Endothelial cell of umbilical vein (primary cell): ENCODE results near the gene ATP8B3.
A peak's percentile ranks its signal among the peaks of the same experiment; 100 is the strongest.

ENCODE experiments used
- EZH2 ChIP-seq: IDR thresholded peaks from 2 replicates; pipeline ENCODE4 v1.6.1; 2012; ENCODE audit warnings: borderline replicate concordance, low read depth, mild to moderate bottlenecking, moderate library complexity, low read length, inconsistent platforms; ENCODE audit not compliant: severe bottlenecking
- GATA2 ChIP-seq: IDR thresholded peaks from 2 replicates; pipeline ENCODE4 v1.7.0; 2011; ENCODE audit warnings: low read depth, mild to moderate bottlenecking, moderate library complexity, mixed read lengths, low read length; ENCODE audit not compliant: insufficient read length, insufficient read depth
- POLR2A ChIP-seq: IDR thresholded peaks from 2 replicates; pipeline ENCODE4 v1.6.1; 2012; ENCODE audit warnings: low read depth, mild to moderate bottlenecking, control low read depth, low read length
- TF ChIP-seq, protein P1 (sequence below): IDR thresholded peaks from 2 replicates; pipeline ENCODE4 v1.6.1; 2011; ENCODE audit not compliant: insufficient read depth, insufficient read length
- TF ChIP-seq, protein P2 (sequence below), 2 donors: IDR thresholded peaks; 1 replicate in 1 of 2; 2 replicates in 1 of 2; pipeline ENCODE4 v1.5.1; 2011; ENCODE audit warnings: low read length in 2 of 2, mild to moderate bottlenecking in 2 of 2, moderate library complexity in 2 of 2, control low read depth in 1 of 2, inconsistent platforms in 1 of 2, low read depth in 1 of 2; ENCODE audit not compliant: insufficient read depth in 1 of 2; ENCODE audit errors: extremely low read depth in 1 of 2

DNA sequence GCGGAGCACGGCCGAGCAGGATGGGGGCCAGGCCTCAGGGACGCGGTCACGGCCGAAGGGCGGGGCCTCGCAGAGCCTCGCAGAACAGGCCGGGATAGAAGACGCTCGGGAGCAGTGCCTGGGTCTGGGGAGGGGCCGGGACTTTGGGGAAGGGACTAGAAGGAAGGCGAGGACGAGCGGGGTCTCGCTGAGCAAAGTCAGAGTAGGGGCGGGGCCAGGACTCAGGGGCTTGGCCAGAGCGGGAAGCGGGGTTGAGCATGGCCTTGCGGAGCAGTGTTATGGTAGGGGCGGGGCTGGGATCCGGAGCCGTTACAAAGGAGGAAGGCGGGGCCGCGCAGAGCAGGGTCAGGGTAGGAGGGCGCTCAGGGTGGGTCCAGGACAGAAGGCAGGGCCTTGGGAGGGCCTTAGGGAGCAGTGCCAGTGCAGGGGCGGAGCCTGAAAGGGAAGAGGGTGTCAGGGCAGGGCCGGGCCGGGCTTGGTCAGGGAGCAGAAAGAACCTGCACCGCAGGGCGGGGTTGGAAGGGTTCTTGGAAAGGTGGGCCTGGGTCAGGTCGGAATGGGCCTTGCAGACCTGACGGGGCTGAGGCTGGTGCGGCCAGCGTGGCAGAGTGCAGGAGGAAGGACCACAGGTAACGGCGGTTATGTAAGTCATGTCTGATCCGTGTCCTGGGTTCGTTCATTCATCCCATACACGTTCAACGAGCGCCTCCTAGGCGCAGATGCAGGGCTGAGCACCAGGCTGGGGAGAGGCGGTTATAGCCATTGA is 533 bp upstream of the ATP8B3 start:
- TF ChIP-seq EZH2, result no peak
- TF ChIP-seq, protein P1, sequence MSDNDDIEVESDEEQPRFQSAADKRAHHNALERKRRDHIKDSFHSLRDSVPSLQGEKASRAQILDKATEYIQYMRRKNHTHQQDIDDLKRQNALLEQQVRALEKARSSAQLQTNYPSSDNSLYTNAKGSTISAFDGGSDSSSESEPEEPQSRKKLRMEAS, result no peak
- TF ChIP-seq, protein P2, sequence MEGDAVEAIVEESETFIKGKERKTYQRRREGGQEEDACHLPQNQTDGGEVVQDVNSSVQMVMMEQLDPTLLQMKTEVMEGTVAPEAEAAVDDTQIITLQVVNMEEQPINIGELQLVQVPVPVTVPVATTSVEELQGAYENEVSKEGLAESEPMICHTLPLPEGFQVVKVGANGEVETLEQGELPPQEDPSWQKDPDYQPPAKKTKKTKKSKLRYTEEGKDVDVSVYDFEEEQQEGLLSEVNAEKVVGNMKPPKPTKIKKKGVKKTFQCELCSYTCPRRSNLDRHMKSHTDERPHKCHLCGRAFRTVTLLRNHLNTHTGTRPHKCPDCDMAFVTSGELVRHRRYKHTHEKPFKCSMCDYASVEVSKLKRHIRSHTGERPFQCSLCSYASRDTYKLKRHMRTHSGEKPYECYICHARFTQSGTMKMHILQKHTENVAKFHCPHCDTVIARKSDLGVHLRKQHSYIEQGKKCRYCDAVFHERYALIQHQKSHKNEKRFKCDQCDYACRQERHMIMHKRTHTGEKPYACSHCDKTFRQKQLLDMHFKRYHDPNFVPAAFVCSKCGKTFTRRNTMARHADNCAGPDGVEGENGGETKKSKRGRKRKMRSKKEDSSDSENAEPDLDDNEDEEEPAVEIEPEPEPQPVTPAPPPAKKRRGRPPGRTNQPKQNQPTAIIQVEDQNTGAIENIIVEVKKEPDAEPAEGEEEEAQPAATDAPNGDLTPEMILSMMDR (IDR thresholded peaks at IDR 0.05; ENCODE audit: extremely low read depth in 1 of 2, insufficient read depth in 1 of 2, low read depth in 1 of 2, low read length in 2 of 2), result peak; percentile 47 to 62
- no peak for TF ChIP-seq POLR2A
- TF ChIP-seq GATA2, result no peak
